Activated naive CD8-positive, alpha-beta T cell treated with anti-CD3 and anti-CD28 coated beads for 36 hours (primary cell): ENCODE results near the gene OR10S1. TPM values are rescaled to one million over a fixed set of nuclear protein-coding genes. Genes with fewer than 3 reads are reported as not detected.

ENCODE experiments used
- total RNA-seq, 2 experiments: library from RNA; stranded (reverse); gene quantifications; one replicate each; pipeline ENCODE4 v1.2.3, GENCODE V29; 2021

Gene OR10S1
- total RNA-seq, 2 experiments from 2014 or later = not detected

Other genes starting within 250 kb of the OR10S1 start
- gene ZNF202, start 236.1 kb downstream of the OR10S1 start, total RNA-seq = 10 to 100 TPM; 14.4 to 18.6 TPM
- gene OR6X1, start 223.3 kb downstream of the OR10S1 start, total RNA-seq = not detected
- not detected for gene OR6M1, start 171.4 kb downstream of the OR10S1 start, total RNA-seq
- not detected for gene TMEM225, start 92.1 kb downstream of the OR10S1 start, total RNA-seq
- not detected for gene OR8D4, start 75.6 kb downstream of the OR10S1 start, total RNA-seq
- gene OR4D5, start 38.2 kb downstream of the OR10S1 start, total RNA-seq = not detected
- not detected for gene OR6T1, start 33.9 kb downstream of the OR10S1 start, total RNA-seq
- gene OR10G6, start 17.4 kb upstream of the OR10S1 start, total RNA-seq = not detected
- gene OR10G4, start 35.2 kb upstream of the OR10S1 start, total RNA-seq = not detected
- gene OR10G9, start 45.2 kb upstream of the OR10S1 start, total RNA-seq = not detected
- not detected for gene OR10G8, start 49.0 kb upstream of the OR10S1 start, total RNA-seq
- not detected for gene OR10G7, start 63.5 kb upstream of the OR10S1 start, total RNA-seq
- gene VWA5A, start 137.7 kb upstream of the OR10S1 start, total RNA-seq = 1 to 10 TPM; 4.3 to 5.2 TPM
- gene OR10D3, start 205.6 kb upstream of the OR10S1 start, total RNA-seq = not detected